ENCODE measurements around the gene SPEM1.

The SPEM1 gene

GRCh38 chr17:7403043-7403726 lies 16.9 kb upstream of the SPEM1 start:
- no peak for DNase-seq

GRCh38 chr17:7403727-7403976 lies 16.5 kb upstream of the SPEM1 start:
- DNase-seq, result no peak

GRCh38 chr17:7403977-7404736 lies 16.0 kb upstream of the SPEM1 start, which contains the start of gene TMEM256:
Gene TMEM256, minus strand, starts transcription at chr17:7404097. Its CDS starts 13 bp downstream, at chr17:7404084.
- peak; percentile 97 for DNase-seq

- no peak for DNase-seq
These were observed 15.3 kb upstream of the SPEM1 start for GRCh38 chr17:7404737-7405349.

GRCh38 chr17:7405350-7406234 lies 14.5 kb upstream of the SPEM1 start:
- no peak for DNase-seq

GRCh38 chr17:7406235-7406825 lies 13.8 kb upstream of the SPEM1 start:
- DNase-seq, result no peak

GRCh38 chr17:7407082-7407481 lies 13.0 kb upstream of the SPEM1 start:
- no peak for DNase-seq

GRCh38 chr17:7407485-7408251 lies 12.5 kb upstream of the SPEM1 start, which contains the start of gene NLGN2:
Gene NLGN2, plus strand, starts transcription at chr17:7407845. Its CDS starts 411 bp downstream, at chr17:7408256.
- no peak for DNase-seq

GRCh38 chr17:7408252-7408727 lies 11.8 kb upstream of the SPEM1 start:
- DNase-seq, result no peak

- no peak for DNase-seq
These were observed 11.3 kb upstream of the SPEM1 start for GRCh38 chr17:7408863-7409262.

- no peak for DNase-seq
These were observed 10.4 kb upstream of the SPEM1 start for GRCh38 chr17:7409716-7410115.

- DNase-seq, result no peak
These were observed 9.3 kb upstream of the SPEM1 start for GRCh38 chr17:7410634-7411426.

GRCh38 chr17:7411427-7411750 lies 8.7 kb upstream of the SPEM1 start:
- DNase-seq, result no peak

GRCh38 chr17:7413346-7413985 lies 6.7 kb upstream of the SPEM1 start:
- DNase-seq, result no peak

GRCh38 chr17:7414837-7415236 lies 5.3 kb upstream of the SPEM1 start:
- no peak for DNase-seq

GRCh38 chr17:7415784-7416183 lies 4.3 kb upstream of the SPEM1 start:
- DNase-seq, result no peak

- DNase-seq, result no peak
These were observed 3.8 kb upstream of the SPEM1 start for GRCh38 chr17:7416323-7416722.

- DNase-seq, result no peak
These were observed 3.0 kb upstream of the SPEM1 start for GRCh38 chr17:7417056-7417655.

- DNase-seq, result no peak
These were observed 1.5 kb upstream of the SPEM1 start for GRCh38 chr17:7418472-7419152.

GRCh38 chr17:7421186-7421585 lies 1.1 kb downstream of the SPEM1 start:
- no peak for DNase-seq
